GM21367 (cell line): ENCODE results near the gene DLGAP4.
"Not testable (repeated sequence)": the region's sequence is repeated elsewhere in the genome, so short reads cannot be mapped to it uniquely, and the experiment has no call there.

ENCODE experiments used
- ATAC-seq: cut with Tn5 transposase; IDR thresholded peaks from one replicate; pipeline ENCODE4 v1.9.1; 2021; ENCODE audit not compliant: unreplicated experiment

DLGAP4 gene

DNA sequence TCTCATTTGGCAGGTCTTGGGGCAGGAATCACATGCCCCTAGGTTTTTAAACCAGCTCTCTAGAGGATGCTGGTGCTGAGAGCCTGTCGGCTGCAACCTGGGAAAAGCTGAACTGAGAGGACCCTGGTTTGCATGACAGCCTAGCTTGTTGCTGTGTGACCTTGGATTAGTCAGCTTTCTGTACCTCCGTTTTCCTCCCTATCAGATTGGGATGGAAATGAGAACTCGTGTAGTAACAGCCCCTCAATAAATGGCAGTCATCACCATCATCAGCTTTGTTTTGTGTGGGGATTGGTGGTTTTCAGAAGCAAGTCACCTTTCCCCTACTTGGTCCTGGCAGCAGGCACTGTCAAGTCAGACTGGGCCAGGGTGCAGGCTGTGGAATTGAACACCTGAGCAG, 159.9 kb downstream of the DLGAP4 start:
- ATAC-seq: no peak

- ATAC-seq: no peak
Observed at GRCh38 chr20:36467076-36467999, 161.2 kb downstream of the DLGAP4 start.

DNA sequence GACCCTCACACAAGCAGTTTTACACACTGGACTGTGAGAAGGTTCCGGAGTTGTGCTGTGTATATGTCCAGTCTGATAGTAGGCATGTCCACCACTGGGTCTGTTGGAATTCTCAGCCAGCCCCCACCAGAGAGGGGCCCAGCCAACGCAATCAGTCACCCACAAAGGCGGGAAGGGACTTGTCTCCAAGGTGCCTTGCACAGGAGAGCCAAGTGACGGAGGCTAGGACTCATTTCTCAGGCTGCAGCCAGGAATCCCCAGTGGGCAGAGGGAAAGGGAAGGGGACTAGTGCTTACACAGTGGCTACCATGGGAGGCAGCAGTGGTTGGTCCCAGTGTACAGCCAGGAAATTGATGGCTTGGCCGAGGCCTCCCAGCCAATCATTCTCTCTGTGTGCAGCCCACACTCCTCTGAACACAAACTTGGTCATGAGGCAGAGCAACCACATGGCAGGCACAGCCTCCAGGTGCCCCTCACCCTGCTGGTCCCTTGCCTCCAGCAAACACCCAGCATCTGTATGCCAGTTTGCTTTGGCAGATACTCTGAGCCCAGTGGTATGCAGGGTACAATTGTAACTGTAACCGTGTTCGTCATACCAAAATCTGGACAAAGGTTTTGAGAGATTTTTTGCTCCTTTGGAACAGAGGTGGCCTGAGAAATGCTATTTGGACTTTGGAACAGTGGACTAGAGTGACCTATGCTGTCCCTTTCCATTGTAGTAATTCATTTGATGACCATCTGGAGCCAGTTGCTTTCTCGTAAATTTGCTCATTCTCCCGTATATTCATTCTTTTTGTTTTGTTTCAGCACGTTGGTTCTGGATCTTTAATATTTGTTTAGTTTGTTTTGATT, 162.2 kb downstream of the DLGAP4 start:
- ATAC-seq: no peak

GRCh38 chr20:36469973-36470372, 163.8 kb downstream of the DLGAP4 start:
- ATAC-seq: no peak

DNA sequence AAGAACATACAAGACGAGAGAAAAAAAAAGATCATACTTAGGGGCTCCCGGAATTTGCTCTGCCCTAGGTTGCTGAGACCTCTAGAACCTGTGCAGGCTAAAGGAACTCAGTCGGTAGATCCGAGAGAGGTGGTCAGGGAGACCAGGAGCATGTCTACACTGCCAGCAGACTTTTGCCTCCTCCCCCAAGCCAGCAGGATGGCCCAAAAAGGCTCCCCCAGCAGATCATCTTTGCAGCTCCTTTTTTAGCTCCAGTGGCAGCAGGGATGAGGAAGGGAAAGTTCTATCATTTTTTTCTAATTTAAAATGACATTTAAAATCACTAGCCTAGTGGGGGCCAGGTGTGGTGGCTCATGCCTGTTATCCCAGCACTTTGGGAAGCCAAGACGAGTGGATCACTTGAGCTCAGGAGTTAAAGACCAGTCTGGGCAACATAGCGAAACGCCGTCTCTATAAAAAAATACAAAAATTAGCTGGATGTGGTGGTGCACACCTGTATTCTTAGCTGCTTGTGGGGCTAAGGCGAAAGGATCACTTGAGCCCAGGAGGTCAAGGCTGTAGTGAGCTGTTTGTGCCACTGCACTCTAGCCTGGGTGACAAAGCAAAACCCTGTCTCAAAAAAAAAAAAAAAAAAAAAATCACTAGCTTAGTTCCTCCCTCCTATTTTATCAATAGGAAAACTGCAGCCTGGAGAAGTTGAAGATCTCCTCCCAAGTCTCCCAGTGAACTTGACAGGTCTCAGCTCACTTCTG, 165.9 kb downstream of the DLGAP4 start:
- no peak for ATAC-seq

GRCh38 chr20:36472637-36473090, 166.5 kb downstream of the DLGAP4 start:
- ATAC-seq: no peak

GRCh38 chr20:36473164-36473563, 167.0 kb downstream of the DLGAP4 start:
- ATAC-seq: no peak

GRCh38 chr20:36474563-36474962, 168.4 kb downstream of the DLGAP4 start:
- ATAC-seq: no peak

GRCh38 chr20:36475054-36475453, 168.9 kb downstream of the DLGAP4 start:
- not testable (repeated sequence) for ATAC-seq

DNA sequence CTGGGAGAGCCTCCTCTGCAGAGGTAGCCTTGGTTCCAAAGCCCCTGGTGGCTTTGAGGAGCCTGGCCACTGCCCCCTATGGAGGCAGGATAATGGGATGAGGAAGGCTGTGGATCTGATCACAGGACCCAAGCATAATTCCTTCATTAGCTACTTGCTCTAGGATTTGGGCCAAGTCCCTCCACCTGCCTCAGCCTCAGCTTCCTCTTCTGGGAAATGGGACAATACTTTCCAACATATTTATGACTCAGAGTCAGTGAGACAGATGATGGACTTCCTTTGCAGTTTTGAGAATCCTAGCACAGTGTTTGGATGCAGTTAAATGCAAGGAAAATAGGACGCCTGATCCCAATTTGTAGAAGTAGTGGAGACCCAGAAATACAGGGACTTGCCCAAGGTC, 171.3 kb downstream of the DLGAP4 start:
- no peak for ATAC-seq

GRCh38 chr20:36478137-36478905, 172.2 kb downstream of the DLGAP4 start:
- no peak for ATAC-seq

DNA sequence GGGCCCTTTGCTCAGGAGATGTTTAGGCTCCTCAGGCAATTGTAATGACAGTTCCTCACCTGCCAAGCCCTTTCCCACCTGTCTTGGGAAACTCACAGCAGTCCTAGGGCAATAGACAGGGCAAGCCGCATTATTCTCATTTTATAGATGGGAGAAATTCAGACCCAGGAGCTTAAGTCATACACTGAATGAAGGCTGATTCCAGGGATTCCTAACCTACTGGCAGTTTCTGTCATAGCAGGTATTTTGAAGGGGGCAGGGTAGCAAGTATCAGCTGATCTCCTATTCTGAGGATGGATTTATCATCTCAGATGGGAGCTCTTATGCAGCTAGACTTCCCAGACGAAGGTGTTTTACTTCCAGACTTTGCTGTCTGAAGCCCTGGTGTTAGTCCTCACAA, 173.8 kb downstream of the DLGAP4 start:
- ATAC-seq: no peak

- ATAC-seq: no peak
Observed at GRCh38 chr20:36480456-36481048, 174.4 kb downstream of the DLGAP4 start.

GRCh38 chr20:36481380-36482043, 175.4 kb downstream of the DLGAP4 start:
- ATAC-seq: no peak

GRCh38 chr20:36482044-36482473, 175.9 kb downstream of the DLGAP4 start:
- no peak for ATAC-seq

DNA sequence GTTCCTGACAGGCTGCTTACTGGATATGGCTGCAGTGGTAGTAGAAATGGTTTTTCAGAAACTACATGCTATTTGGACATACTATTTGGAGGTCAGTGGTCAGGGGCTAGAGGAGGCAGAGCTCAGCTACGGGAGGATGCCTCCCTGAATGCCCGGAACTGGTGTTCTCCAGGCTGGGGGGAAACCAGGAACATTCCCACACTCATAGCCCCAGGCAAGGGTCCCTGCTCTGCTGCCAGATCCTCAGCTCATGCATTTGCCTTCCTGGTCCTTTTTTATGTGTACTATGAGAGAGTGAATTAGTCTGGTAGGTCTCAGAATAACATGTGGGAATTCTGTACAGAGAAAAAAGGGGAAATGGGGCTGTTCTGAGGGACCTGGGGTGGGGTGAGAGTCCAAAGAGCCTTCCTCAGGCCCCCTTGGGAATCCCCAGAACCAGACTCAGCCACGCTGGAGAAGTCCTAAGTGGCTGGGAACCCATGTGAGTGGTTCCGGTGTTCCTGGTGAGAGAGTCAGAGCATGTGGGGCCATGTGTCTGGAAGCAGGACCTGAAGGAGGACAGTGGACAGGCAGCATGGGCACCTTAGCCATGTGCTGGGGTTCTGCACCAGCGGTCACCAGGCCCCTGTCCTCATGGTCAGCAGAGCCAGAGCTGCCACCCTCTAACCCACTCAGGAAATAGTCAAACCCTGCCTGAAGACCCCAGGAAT, 177.2 kb downstream of the DLGAP4 start:
- ATAC-seq: no peak

- ATAC-seq: no peak
Observed at GRCh38 chr20:36483919-36484808, 178.0 kb downstream of the DLGAP4 start.

DNA sequence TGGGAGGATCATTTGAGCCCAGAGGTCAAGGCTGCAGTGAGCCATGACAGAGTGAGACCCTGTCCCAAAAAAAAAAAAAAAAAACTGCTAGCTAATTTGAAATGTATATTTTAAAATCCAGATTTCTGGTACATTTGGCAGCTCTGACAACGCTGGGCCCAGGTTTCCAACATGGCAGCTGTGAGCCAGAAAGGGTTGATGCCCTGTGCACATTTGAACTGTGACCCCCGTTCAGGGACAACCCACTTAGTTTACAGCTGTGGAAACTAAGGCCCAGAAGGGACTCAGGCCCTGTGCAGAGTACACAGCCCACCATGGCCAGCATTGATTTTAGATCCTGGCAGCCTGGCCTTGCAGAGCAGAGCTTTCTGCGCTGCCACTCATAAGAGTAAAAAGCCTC, 179.1 kb downstream of the DLGAP4 start:
- no peak for ATAC-seq
